ENCODE results near the gene LRIT2. TPM values are rescaled to one million over a fixed set of nuclear protein-coding genes. Genes with fewer than 3 reads are reported as not detected.

LRIT2 gene
- total and polyA plus RNA-seq, 9 of the 15 experiments (the other 6 are each of a cell fraction or from before 2014, with no cell fraction given): not detected

- TF ChIP-seq ZNF384 (IDR thresholded peaks at IDR 0.05; ENCODE audit: low read depth, low read length): no peak
Observed at GRCh38 chr10:84176351-84176750, 49.0 kb downstream of the LRIT2 start (continued).

DNA sequence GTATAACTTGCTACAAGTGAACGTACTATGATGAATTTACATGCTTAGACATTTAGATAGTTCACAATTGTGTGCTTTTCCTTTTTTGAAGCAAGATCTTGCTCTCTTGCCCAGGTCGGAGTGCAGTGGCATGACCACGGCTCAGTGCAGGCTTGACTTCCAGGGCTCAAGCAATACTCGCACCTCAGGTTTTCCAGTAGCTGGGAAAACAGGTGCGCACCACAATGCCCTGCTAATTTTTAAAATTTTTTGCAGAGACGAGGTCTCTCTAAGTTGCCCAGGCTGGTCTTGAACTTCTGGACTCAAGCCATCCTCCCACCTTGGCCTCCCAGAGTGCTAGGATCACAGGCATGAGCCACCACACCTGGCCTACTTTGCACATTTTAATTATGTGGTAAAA, 49.9 kb downstream of the LRIT2 start:
- CTCF ChIA-PET (ENCODE audit: low intra/inter-chr PET ratio): no interaction called here
- Histone ChIP-seq H4K20me1 (replicated peaks; ENCODE audit: control insufficient read depth, insufficient read depth, low read length) (no peaks in the 10 kb centered on the region; the same call in 1 of the 2 replicates), H3K4me1 (replicated peaks in 1 of 2; ENCODE audit: control insufficient read depth in 2 of 2, insufficient read depth in 2 of 2, low read length in 2 of 2) (no peaks in the 10 kb centered on the region; a peak in 1 of 5 replicates), H3K27me3 (ENCODE audit: control insufficient read depth in 2 of 2, insufficient read depth in 2 of 2, low read length in 2 of 2) (peaks cover 26 to 33% of the 10 kb centered on the region in 2 experiments; a peak in 4 of 5 replicates), H3K9me3 (replicated peaks; ENCODE audit: control insufficient read depth, insufficient read depth, low read depth, low read length) (no peaks in the 10 kb centered on the region), H2AFZ (ENCODE audit: low read depth, low read length) (no peak overlapping the region), H3K27ac (ENCODE audit: extremely low read depth, low read depth, low read length) (no peak overlapping the region), H3K4me2 (ENCODE audit: insufficient read depth, low read length) (no peak overlapping the region), H3K79me2 (ENCODE audit: control insufficient read depth, insufficient read depth, low read length) (no peaks in the 10 kb centered on the region), H3K36me3 (ENCODE audit: control insufficient read depth, insufficient read depth, low read length) (no peaks in the 10 kb centered on the region), H3K9me1 (ENCODE audit: control insufficient read depth, insufficient read depth, low read length) (no peaks in the 10 kb centered on the region), H3K9ac (ENCODE audit: insufficient read depth in 1 of 2, low read depth in 2 of 2, low read length in 2 of 2) (no peak overlapping the region), H3K4me3 (no peak overlapping the region)
- BruUV-seq (replicated peaks): no TSS peak
- intact Hi-C loops (cut with micrococcal nuclease): no loop called here
- POLR2A ChIA-PET: no interaction called here
- 2% methylated on average over 6 of the region's 6 CpGs for WGBS (ENCODE audit: insufficient coverage, low coverage, missing lambda C conversion rate)
- no peak for FAIRE-seq
- TF ChIP-seq PRMT5 (CRISPR knock-in tag; IDR thresholded peaks at IDR 0.05): no peak
- no peak for TF ChIP-seq NFRKB (IDR thresholded peaks at IDR 0.05; ENCODE audit: low read depth)
- TF ChIP-seq, protein P1, sequence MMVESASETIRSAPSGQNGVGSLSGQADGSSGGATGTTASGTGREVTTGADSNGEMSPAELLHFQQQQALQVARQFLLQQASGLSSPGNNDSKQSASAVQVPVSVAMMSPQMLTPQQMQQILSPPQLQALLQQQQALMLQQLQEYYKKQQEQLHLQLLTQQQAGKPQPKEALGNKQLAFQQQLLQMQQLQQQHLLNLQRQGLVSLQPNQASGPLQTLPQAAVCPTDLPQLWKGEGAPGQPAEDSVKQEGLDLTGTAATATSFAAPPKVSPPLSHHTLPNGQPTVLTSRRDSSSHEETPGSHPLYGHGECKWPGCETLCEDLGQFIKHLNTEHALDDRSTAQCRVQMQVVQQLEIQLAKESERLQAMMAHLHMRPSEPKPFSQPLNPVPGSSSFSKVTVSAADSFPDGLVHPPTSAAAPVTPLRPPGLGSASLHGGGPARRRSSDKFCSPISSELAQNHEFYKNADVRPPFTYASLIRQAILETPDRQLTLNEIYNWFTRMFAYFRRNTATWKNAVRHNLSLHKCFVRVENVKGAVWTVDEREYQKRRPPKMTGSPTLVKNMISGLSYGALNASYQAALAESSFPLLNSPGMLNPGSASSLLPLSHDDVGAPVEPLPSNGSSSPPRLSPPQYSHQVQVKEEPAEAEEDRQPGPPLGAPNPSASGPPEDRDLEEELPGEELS (CRISPR knock-in tag; IDR thresholded peaks at IDR 0.05; ENCODE audit: borderline replicate concordance): no peak
- TF ChIP-seq, protein P2, sequence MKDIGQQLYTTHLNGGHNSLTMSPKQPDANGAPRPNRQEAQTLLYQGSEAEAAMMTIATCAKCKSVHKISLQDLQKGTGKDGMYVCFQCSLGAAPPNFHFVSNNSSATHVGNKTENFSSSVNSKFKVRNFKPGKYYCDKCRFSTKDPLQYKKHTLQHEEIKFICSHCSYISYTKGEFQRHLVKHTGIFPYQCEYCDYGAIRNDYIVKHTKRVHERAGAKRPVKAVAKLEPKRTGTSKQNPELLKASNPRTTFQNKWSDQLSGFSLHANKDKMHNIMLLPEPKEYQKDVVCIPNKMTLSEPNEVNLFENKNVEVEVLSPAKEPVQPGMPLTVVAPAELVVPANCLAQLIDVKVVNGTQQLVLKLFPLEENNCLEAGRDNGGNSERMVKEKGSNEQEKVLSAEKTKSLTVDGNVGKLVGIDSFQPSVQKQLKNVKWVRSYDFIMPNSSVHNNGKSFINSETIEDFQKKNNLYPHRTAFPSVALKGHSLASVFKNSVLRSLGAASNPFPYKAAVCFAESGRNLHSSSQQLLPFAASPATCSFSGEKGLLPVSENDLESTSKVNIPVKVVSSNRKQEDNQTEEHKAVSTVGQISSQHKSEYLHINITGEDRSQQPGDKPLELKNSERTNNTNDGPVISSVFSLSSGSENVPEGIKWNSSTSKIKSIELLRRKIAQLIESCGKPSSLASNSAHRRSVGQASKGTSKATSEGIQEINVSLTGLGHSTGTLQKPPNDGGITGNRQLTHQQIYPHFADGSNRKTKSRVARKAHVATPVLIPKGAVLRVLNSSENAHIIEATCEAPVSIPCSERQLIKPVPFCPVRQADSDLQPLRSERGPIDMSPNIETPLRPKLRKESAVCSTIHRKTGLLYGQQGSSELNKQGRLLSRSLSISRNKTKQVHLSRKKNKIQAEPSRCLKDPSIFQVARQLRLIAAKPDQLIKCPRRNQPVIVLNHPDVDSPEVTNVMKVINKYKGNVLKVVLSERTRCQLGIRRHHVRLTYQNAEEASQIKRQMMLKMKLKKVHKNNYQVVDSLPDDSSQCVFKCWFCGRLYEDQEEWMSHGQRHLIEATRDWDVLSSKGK (CRISPR knock-in tag; IDR thresholded peaks at IDR 0.05): no peak
- no peak for TF ChIP-seq SETDB1 (IDR thresholded peaks at IDR 0.05; ENCODE audit: low read length)
- no peak for TF ChIP-seq CBX8 (IDR thresholded peaks at IDR 0.05; ENCODE audit: borderline replicate concordance, extremely low read depth, low read depth, low read length, poor library complexity, severe bottlenecking)
- TF ChIP-seq XRCC5 (IDR thresholded peaks at IDR 0.05; ENCODE audit: low read depth, low read length): no peak
- no peak for TF ChIP-seq CEBPG (CRISPR knock-in tag; IDR thresholded peaks at IDR 0.05)
- no peak for TF ChIP-seq CEBPG (tag; conservative IDR thresholded peaks at IDR 0.05 in 1 of 2, IDR thresholded peaks at IDR 0.05 in 1 of 2)
- DNase-seq (ENCODE audit: extremely low read depth in 1 of 4, low spot score in 3 of 4): no peak
- ATAC-seq: no peak
- in situ Hi-C loops (cut with MboI): no loop called here

Data from K562 (cell line).